ENCODE results near the gene RANBP1. TPM values are rescaled to one million over a fixed set of nuclear protein-coding genes. Genes with fewer than 3 reads are reported as not detected.
A peak's percentile ranks its signal among the peaks of the same experiment; 100 is the strongest.

RANBP1 gene
- total and polyA plus RNA-seq, 2 of the 13 experiments (the other 11 are each of a cell fraction or from before 2014, with no cell fraction given) = 181 to 492 TPM

- TF ChIP-seq SIN3A (IDR thresholded peaks at IDR 0.05; ENCODE audit: borderline replicate concordance, low read depth, low read length) (0 out of 2 replicates have a peak, but pooled peaks have one; percentile 50), MATR3 (CRISPR knock-in tag; IDR thresholded peaks at IDR 0.05) (no peak), YY1 (IDR thresholded peaks at IDR 0.05; ENCODE audit: insufficient read depth, insufficient replicate concordance, low read depth, low read length) (no peak), ZNF580 (CRISPR knock-in tag; IDR thresholded peaks at IDR 0.05; ENCODE audit: borderline replicate concordance, low read depth) (no peak), SAP130 (CRISPR knock-in tag; IDR thresholded peaks at IDR 0.05; ENCODE audit: low read depth) (0 out of 2 replicates have a peak, but pooled peaks have one; percentile 9), NR2F6 (IDR thresholded peaks at IDR 0.05) (no peak), NR2F6 (CRISPR knock-in tag; IDR thresholded peaks at IDR 0.05) (no peak), DZIP1 (CRISPR knock-in tag; IDR thresholded peaks at IDR 0.05) (peak; percentile 47; the same call in 1 of the 2 replicates), KDM5B (CRISPR knock-in tag; IDR thresholded peaks at IDR 0.05; ENCODE audit: borderline replicate concordance) (peak; percentile 49; the same call in 1 of the 2 replicates), HINFP (CRISPR knock-in tag; IDR thresholded peaks at IDR 0.05; ENCODE audit: low read depth) (no peak), TAF1 (CRISPR knock-in tag; IDR thresholded peaks at IDR 0.05) (no peak), TEAD2 (CRISPR knock-in tag; IDR thresholded peaks at IDR 0.05) (no peak), SP5 (CRISPR knock-in tag; IDR thresholded peaks at IDR 0.05; ENCODE audit: borderline replicate concordance, low read depth) (no peak), WIZ (CRISPR knock-in tag; IDR thresholded peaks at IDR 0.05) (no peak), ZBTB7A (CRISPR knock-in tag; IDR thresholded peaks at IDR 0.05) (peak; percentile 40; the same call in 1 of the 2 replicates), ZNF562 (CRISPR knock-in tag; IDR thresholded peaks at IDR 0.05; ENCODE audit: borderline replicate concordance) (no peak), ZNF709 (CRISPR knock-in tag; IDR thresholded peaks at IDR 0.05) (no peak), RBM39 (IDR thresholded peaks at IDR 0.05; ENCODE audit: low read depth, low read length, poor library complexity, severe bottlenecking) (no peak), HNRNPL (IDR thresholded peaks at IDR 0.05; ENCODE audit: low read depth, low read length) (0 out of 2 replicates have a peak, but pooled peaks have one; percentile 19), ZNF234 (CRISPR knock-in tag; conservative IDR thresholded peaks at IDR 0.05) (no peak), ZBTB44 (CRISPR knock-in tag; IDR thresholded peaks at IDR 0.05) (no peak), ZNF382 (CRISPR knock-in tag; IDR thresholded peaks at IDR 0.05; ENCODE audit: borderline replicate concordance) (no peak), ATAD3A (CRISPR knock-in tag; IDR thresholded peaks at IDR 0.05) (no peak)
Observed at GRCh38 chr22:20131859-20132685, 16.2 kb downstream of the RANBP1 start (continued).
